ENCODE measurements around the gene IGSF8. TPM values are rescaled to one million over a fixed set of nuclear protein-coding genes. Genes with fewer than 3 reads are reported as not detected.

The IGSF8 gene
- total and polyA plus RNA-seq, 2 experiments from 2014 or later = 29.1 to 32.2 TPM

DNA sequence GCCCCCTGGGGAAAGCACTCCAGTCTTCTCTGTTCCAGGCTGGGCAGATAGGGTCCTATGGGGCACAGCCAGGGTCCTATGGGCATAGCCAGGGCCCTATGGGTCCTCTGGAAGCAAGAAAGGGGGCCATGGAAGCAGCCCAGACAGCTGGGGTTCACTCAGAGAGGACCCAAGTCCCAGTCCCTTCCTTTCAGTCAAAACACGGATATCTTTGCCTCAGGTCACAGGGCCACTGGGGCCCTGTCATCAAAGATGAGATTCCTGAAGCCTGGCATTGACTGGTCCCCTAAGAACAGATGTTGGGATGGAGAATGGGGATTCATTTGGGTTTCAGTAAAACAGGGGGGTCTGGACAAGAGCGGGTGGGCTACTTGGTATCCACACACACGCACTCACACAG, 8.5 kb downstream of the IGSF8 start:
- no peak overlapping the region for H3K27ac ChIP-seq
- H3K9me3 ChIP-seq (ENCODE audit: low read depth) = no peaks in the 10 kb centered on the region
- H3K27me3 ChIP-seq = peaks cover 9% of the 10 kb centered on the region
- TF ChIP-seq, protein P1, sequence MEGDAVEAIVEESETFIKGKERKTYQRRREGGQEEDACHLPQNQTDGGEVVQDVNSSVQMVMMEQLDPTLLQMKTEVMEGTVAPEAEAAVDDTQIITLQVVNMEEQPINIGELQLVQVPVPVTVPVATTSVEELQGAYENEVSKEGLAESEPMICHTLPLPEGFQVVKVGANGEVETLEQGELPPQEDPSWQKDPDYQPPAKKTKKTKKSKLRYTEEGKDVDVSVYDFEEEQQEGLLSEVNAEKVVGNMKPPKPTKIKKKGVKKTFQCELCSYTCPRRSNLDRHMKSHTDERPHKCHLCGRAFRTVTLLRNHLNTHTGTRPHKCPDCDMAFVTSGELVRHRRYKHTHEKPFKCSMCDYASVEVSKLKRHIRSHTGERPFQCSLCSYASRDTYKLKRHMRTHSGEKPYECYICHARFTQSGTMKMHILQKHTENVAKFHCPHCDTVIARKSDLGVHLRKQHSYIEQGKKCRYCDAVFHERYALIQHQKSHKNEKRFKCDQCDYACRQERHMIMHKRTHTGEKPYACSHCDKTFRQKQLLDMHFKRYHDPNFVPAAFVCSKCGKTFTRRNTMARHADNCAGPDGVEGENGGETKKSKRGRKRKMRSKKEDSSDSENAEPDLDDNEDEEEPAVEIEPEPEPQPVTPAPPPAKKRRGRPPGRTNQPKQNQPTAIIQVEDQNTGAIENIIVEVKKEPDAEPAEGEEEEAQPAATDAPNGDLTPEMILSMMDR (IDR thresholded peaks at IDR 0.05; ENCODE audit: low read depth, low read length) = no peak
- H3K36me3 ChIP-seq = no peaks in the 10 kb centered on the region
- DNase-seq (ENCODE audit: low read depth in 1 of 2, low spot score in 1 of 2) = no peak
- H3K4me3 ChIP-seq = no peak overlapping the region
- H3K4me1 ChIP-seq (ENCODE audit: low read depth) = no peaks in the 10 kb centered on the region

GRCh38 chr1:160087118-160087662, 11.2 kb downstream of the IGSF8 start:
- no peak for DNase-seq (ENCODE audit: low read depth in 1 of 2, low spot score in 1 of 2)
- H3K4me1 ChIP-seq (ENCODE audit: low read depth) = no peaks in the 10 kb centered on the region
- no peaks in the 10 kb centered on the region for H3K9me3 ChIP-seq (ENCODE audit: low read depth)
- TF ChIP-seq, protein P1 (IDR thresholded peaks at IDR 0.05; ENCODE audit: low read depth, low read length) = no peak
- no peak overlapping the region for H3K27ac ChIP-seq
- no peak overlapping the region for H3K4me3 ChIP-seq
- H3K36me3 ChIP-seq = no peaks in the 10 kb centered on the region
- H3K27me3 ChIP-seq = peaks cover 36% of the 10 kb centered on the region

DNA sequence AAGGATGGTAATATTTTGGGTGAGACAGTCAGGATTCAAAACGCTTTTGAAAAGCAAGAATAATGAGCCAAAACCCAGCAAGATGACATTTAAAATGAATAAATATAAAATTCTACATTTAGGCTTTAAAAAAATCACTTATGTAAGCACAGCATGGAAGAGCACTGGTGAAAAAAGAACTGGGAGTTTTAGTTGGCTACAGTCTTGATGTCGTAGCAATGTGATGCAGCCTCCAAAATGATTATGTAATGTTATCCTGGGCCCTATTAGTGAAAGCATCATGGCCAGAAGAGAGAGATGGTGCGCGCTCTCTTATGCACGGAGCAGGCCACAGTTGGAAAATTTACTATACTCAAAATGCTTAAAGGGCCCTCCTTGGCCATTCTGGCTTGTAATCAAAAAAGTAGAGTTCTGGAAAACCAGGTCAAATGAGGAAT, 11.9 kb downstream of the IGSF8 start:
- H3K36me3 ChIP-seq = no peaks in the 10 kb centered on the region
- no peak overlapping the region for H3K27ac ChIP-seq
- H3K9me3 ChIP-seq (ENCODE audit: low read depth) = no peaks in the 10 kb centered on the region
- H3K4me1 ChIP-seq (ENCODE audit: low read depth) = no peaks in the 10 kb centered on the region
- TF ChIP-seq, protein P1 (IDR thresholded peaks at IDR 0.05; ENCODE audit: low read depth, low read length) = no peak
- H3K27me3 ChIP-seq = peaks cover 43% of the 10 kb centered on the region
- no peak overlapping the region for H3K4me3 ChIP-seq
- DNase-seq (ENCODE audit: low read depth in 1 of 2, low spot score in 1 of 2) = no peak

GRCh38 chr1:160085686-160086455, 12.5 kb downstream of the IGSF8 start:
- no peak overlapping the region for H3K4me3 ChIP-seq
- H3K9me3 ChIP-seq (ENCODE audit: low read depth) = no peaks in the 10 kb centered on the region
- TF ChIP-seq, protein P1 (IDR thresholded peaks at IDR 0.05; ENCODE audit: low read depth, low read length) = peak; percentile 93
- DNase-seq (ENCODE audit: low read depth in 1 of 2, low spot score in 1 of 2) = peak; percentile 75 to 88
- H3K36me3 ChIP-seq = no peaks in the 10 kb centered on the region
- H3K4me1 ChIP-seq (ENCODE audit: low read depth) = no peaks in the 10 kb centered on the region
- no peak overlapping the region for H3K27ac ChIP-seq
- peaks cover 49% of the 10 kb centered on the region for H3K27me3 ChIP-seq

DNA sequence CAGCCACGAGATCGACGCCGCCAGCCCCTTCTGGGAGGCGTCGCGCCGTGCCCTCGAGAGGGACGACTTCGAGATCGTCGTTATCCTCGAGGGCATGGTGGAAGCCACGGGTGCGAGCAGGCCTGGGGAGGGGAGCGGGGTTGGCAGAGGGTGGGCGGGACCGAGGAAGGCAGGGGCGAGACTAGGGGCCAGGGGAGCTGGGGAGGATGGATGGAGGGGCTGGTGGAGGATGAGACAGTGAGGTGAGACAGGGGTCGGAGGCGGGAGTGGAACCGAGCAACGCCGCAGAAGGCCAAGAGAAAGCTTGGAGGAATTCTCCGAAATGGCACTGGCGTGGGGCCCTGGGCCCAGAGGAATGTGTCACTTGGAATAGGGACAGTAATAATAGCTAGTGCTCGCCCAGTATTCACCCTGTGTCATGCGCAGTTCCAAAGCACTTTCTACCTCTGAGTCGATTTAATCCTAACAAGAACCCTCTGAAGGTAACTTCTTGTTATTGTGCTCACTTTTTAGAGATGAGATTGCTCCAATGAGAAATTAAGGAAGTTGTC, 13.6 kb downstream of the IGSF8 start:
- no peak overlapping the region for H3K27ac ChIP-seq
- no peaks in the 10 kb centered on the region for H3K4me1 ChIP-seq (ENCODE audit: low read depth)
- H3K36me3 ChIP-seq = no peaks in the 10 kb centered on the region
- H3K9me3 ChIP-seq (ENCODE audit: low read depth) = no peaks in the 10 kb centered on the region
- TF ChIP-seq, protein P1 (IDR thresholded peaks at IDR 0.05; ENCODE audit: low read depth, low read length) = no peak
- peaks cover 59% of the 10 kb centered on the region for H3K27me3 ChIP-seq
- no peak overlapping the region for H3K4me3 ChIP-seq
- no peak for DNase-seq (ENCODE audit: low read depth in 1 of 2, low spot score in 1 of 2)
